ENCODE measurements around the gene MAL.
"Not testable (repeated sequence)": the region's sequence is repeated elsewhere in the genome, so short reads cannot be mapped to it uniquely, and the experiment has no call there.

Gene MAL

GRCh38 chr2:95077861-95078603 lies 52.5 kb downstream of the MAL start:
- no peak for TF ChIP-seq CTCF (conservative IDR thresholded peaks at IDR 0.05; ENCODE audit: low read depth, low read length)
- no peak overlapping the region for H3K4me3 ChIP-seq (ENCODE audit: low read depth, low read length)
- DNase-seq (ENCODE audit: low read depth): no peak

- no peak for DNase-seq (ENCODE audit: low read depth)
- H3K4me3 ChIP-seq (ENCODE audit: low read depth, low read length): no peak overlapping the region
- TF ChIP-seq CTCF (conservative IDR thresholded peaks at IDR 0.05; ENCODE audit: low read depth, low read length): no peak
Observed at GRCh38 chr2:95079199-95079683, 53.7 kb downstream of the MAL start.

- no peak overlapping the region for H3K4me3 ChIP-seq (ENCODE audit: low read depth, low read length)
- TF ChIP-seq CTCF (conservative IDR thresholded peaks at IDR 0.05; ENCODE audit: low read depth, low read length): no peak
- no peak for DNase-seq (ENCODE audit: low read depth)
Observed at GRCh38 chr2:95082477-95082876, 57.0 kb downstream of the MAL start.

GRCh38 chr2:95086017-95086416 lies 60.5 kb downstream of the MAL start:
- no peak for DNase-seq (ENCODE audit: low read depth)
- no peak for TF ChIP-seq CTCF (conservative IDR thresholded peaks at IDR 0.05; ENCODE audit: low read depth, low read length)
- H3K4me3 ChIP-seq (ENCODE audit: low read depth, low read length): no peak overlapping the region

GRCh38 chr2:95087379-95087778 lies 61.9 kb downstream of the MAL start:
- no peak overlapping the region for H3K4me3 ChIP-seq (ENCODE audit: low read depth, low read length)
- DNase-seq (ENCODE audit: low read depth): no peak
- no peak for TF ChIP-seq CTCF (conservative IDR thresholded peaks at IDR 0.05; ENCODE audit: low read depth, low read length)

- H3K4me3 ChIP-seq (ENCODE audit: low read depth, low read length): no peak overlapping the region
- TF ChIP-seq CTCF (conservative IDR thresholded peaks at IDR 0.05; ENCODE audit: low read depth, low read length): no peak
- DNase-seq (ENCODE audit: low read depth): no peak
Observed at GRCh38 chr2:95091885-95092555, 66.5 kb downstream of the MAL start.

- not testable (repeated sequence) for DNase-seq (ENCODE audit: low read depth); H3K4me3 ChIP-seq (ENCODE audit: low read depth, low read length)
Observed at GRCh38 chr2:95098273-95098672, 72.8 kb downstream of the MAL start.

Data from choroid plexus epithelial cell (primary cell).